Measurements from ENCODE around the gene MLH3.

MLH3 gene

GRCh38 chr14:75088153-75088552, 36.9 kb upstream of the MLH3 start:
- no peak overlapping the region for H3K27ac ChIP-seq (ENCODE audit: poor library complexity, severe bottlenecking)
- no peaks in the 10 kb centered on the region for H3K27me3 ChIP-seq (ENCODE audit: insufficient read depth, poor library complexity, severe bottlenecking)
- ATAC-seq (ENCODE audit: low read depth) (no peak), DNase-seq (ENCODE audit: low spot score) (no peak)
- peaks cover 90% of the 10 kb centered on the region for H3K36me3 ChIP-seq (ENCODE audit: low read depth)
- H3K4me1 ChIP-seq (ENCODE audit: insufficient read depth, poor library complexity, severe bottlenecking): no peaks in the 10 kb centered on the region
- TF ChIP-seq CTCF (IDR thresholded peaks at IDR 0.05; ENCODE audit: poor library complexity, severe bottlenecking): no peak
- no peaks in the 10 kb centered on the region for H3K9me3 ChIP-seq (ENCODE audit: severe bottlenecking)
- H3K4me3 ChIP-seq (ENCODE audit: severe bottlenecking): no peak overlapping the region

- no peak for DNase-seq (ENCODE audit: low spot score)
- Histone ChIP-seq H3K4me3 (ENCODE audit: severe bottlenecking) (no peak overlapping the region), H3K36me3 (ENCODE audit: low read depth) (peaks cover 70% of the 10 kb centered on the region)
Observed at GRCh38 chr14:75084513-75084912, 33.2 kb upstream of the MLH3 start.

GRCh38 chr14:75083271-75083670, 32.0 kb upstream of the MLH3 start:
- no peaks in the 10 kb centered on the region for H3K4me1 ChIP-seq (ENCODE audit: insufficient read depth, poor library complexity, severe bottlenecking)
- ATAC-seq (ENCODE audit: low read depth) (no peak), DNase-seq (ENCODE audit: low spot score) (no peak)
- H3K27ac ChIP-seq (ENCODE audit: poor library complexity, severe bottlenecking): no peak overlapping the region
- no peaks in the 10 kb centered on the region for H3K27me3 ChIP-seq (ENCODE audit: insufficient read depth, poor library complexity, severe bottlenecking)
- no peak for TF ChIP-seq CTCF (IDR thresholded peaks at IDR 0.05; ENCODE audit: poor library complexity, severe bottlenecking)
- H3K36me3 ChIP-seq (ENCODE audit: low read depth): peaks cover 60% of the 10 kb centered on the region
- H3K4me3 ChIP-seq (ENCODE audit: severe bottlenecking): no peak overlapping the region
- H3K9me3 ChIP-seq (ENCODE audit: severe bottlenecking): no peaks in the 10 kb centered on the region

More at GRCh38 chr14:75084513-75084912, 33.2 kb upstream of the MLH3 start:
- Histone ChIP-seq H3K27me3 (ENCODE audit: insufficient read depth, poor library complexity, severe bottlenecking) (no peaks in the 10 kb centered on the region), H3K27ac (ENCODE audit: poor library complexity, severe bottlenecking) (no peak overlapping the region), H3K4me1 (ENCODE audit: insufficient read depth, poor library complexity, severe bottlenecking) (no peaks in the 10 kb centered on the region), H3K9me3 (ENCODE audit: severe bottlenecking) (no peaks in the 10 kb centered on the region)
- peak; percentile 78 for ATAC-seq (ENCODE audit: low read depth)
- TF ChIP-seq CTCF (IDR thresholded peaks at IDR 0.05; ENCODE audit: poor library complexity, severe bottlenecking): peak; percentile 69

- DNase-seq (ENCODE audit: low spot score): no peak
- no peak for TF ChIP-seq CTCF (IDR thresholded peaks at IDR 0.05; ENCODE audit: poor library complexity, severe bottlenecking)
- ATAC-seq (ENCODE audit: low read depth): no peak
- Histone ChIP-seq H3K4me1 (ENCODE audit: insufficient read depth, poor library complexity, severe bottlenecking) (no peaks in the 10 kb centered on the region), H3K27me3 (ENCODE audit: insufficient read depth, poor library complexity, severe bottlenecking) (no peaks in the 10 kb centered on the region), H3K36me3 (ENCODE audit: low read depth) (peaks cover 45% of the 10 kb centered on the region), H3K27ac (ENCODE audit: poor library complexity, severe bottlenecking) (no peak overlapping the region), H3K4me3 (ENCODE audit: severe bottlenecking) (no peak overlapping the region), H3K9me3 (ENCODE audit: severe bottlenecking) (no peaks in the 10 kb centered on the region)
Observed at GRCh38 chr14:75081660-75082229, 30.5 kb upstream of the MLH3 start.

- Histone ChIP-seq H3K27me3 (ENCODE audit: insufficient read depth, poor library complexity, severe bottlenecking) (no peaks in the 10 kb centered on the region), H3K4me1 (ENCODE audit: insufficient read depth, poor library complexity, severe bottlenecking) (no peaks in the 10 kb centered on the region), H3K36me3 (ENCODE audit: low read depth) (peaks cover 23% of the 10 kb centered on the region), H3K27ac (ENCODE audit: poor library complexity, severe bottlenecking) (no peak overlapping the region), H3K9me3 (ENCODE audit: severe bottlenecking) (no peaks in the 10 kb centered on the region), H3K4me3 (ENCODE audit: severe bottlenecking) (no peak overlapping the region)
- ATAC-seq (ENCODE audit: low read depth) (no peak), DNase-seq (ENCODE audit: low spot score) (no peak)
- TF ChIP-seq CTCF (IDR thresholded peaks at IDR 0.05; ENCODE audit: poor library complexity, severe bottlenecking): no peak
Observed at GRCh38 chr14:75079521-75079920, 28.3 kb upstream of the MLH3 start.
